Body of pancreas (tissue), 4 donors: ENCODE results near the gene MAML2.

Experiments used
- CTCF ChIP-seq, 7 experiments: fragments of 450-650 bp in 4 of 7; fragments of 200-600 bp in 3 of 7; sonication (generic) in 3 of 7; IDR thresholded peaks; one replicate each; pipeline ENCODE4 v1.5.1; 2016 to 2019; ENCODE audit warnings: antibody characterized with exemption in 7 of 7
- POLR2A ChIP-seq, 3 donors: fragments of 450-650 bp; IDR thresholded peaks; one replicate each; pipeline ENCODE4 v1.6.1; 2016; ENCODE audit warnings: antibody characterized with exemption in 3 of 3, mild to moderate bottlenecking in 2 of 3

- TF ChIP-seq POLR2A (IDR thresholded peaks at IDR 0.05) (no peak), CTCF (IDR thresholded peaks at IDR 0.05) (no peak)
These were observed 226.6 kb downstream of the MAML2 start for GRCh38 chr11:96116376-96116775.
